DND-41 (cell line): Measurements from ENCODE around the gene ATXN7L2.

ENCODE experiments used
- ATAC-seq: fragments of 200-7000 bp; cut with Tn5 transposase; 3 replicates; pipeline ENCODE4 v1.9.1; 2021; ENCODE audit warnings: low read depth; ENCODE audit not compliant: insufficient read depth
- DNase-seq: peaks from one replicate; pipeline ENCODE4 v3.0.0-alpha.2; 2020
- H2AFZ ChIP-seq: 2 replicates; pipeline ENCODE4 v1.6.0; 2012; ENCODE audit warnings: low read depth, low read length
- H3K27ac ChIP-seq: 2 replicates; pipeline ENCODE4 v1.5.1; 2012; ENCODE audit warnings: low read length, inconsistent platforms
- H3K27me3 ChIP-seq: fragments of 200-600 bp; sonication (generic); 2 replicates; pipeline ENCODE4 v1.6.0; 2012; ENCODE audit warnings: low read length, mild to moderate bottlenecking, inconsistent platforms; ENCODE audit not compliant: insufficient read depth, poor library complexity
- H3K36me3 ChIP-seq: 2 replicates; pipeline ENCODE4 v1.5.1; 2012; ENCODE audit warnings: low read length, inconsistent platforms; ENCODE audit not compliant: insufficient read depth
- H3K4me1 ChIP-seq: 2 replicates; pipeline ENCODE4 v1.5.1; 2012; ENCODE audit warnings: mild to moderate bottlenecking, low read length; ENCODE audit not compliant: insufficient read depth
- H3K4me2 ChIP-seq: 2 replicates; pipeline ENCODE4 v1.6.0; 2012; ENCODE audit warnings: mild to moderate bottlenecking, moderate library complexity, low read length, inconsistent platforms; ENCODE audit not compliant: insufficient read depth
- H3K4me3 ChIP-seq, 2 experiments: fragments of 200-600 bp in 1 of 2; shearing (Covaris generic) in 1 of 2; 2 replicates each; pipeline ENCODE4 v1.5.1; 2012 to 2016; ENCODE audit warnings: inconsistent platforms in 2 of 2, low read length in 2 of 2, mild to moderate bottlenecking in 2 of 2, low read depth in 1 of 2, moderate library complexity in 1 of 2
- H3K79me2 ChIP-seq: 2 replicates; pipeline ENCODE4 v1.6.0; 2012; ENCODE audit warnings: low read length, inconsistent platforms; ENCODE audit not compliant: insufficient read depth
- H3K9ac ChIP-seq: 2 replicates; pipeline ENCODE4 v1.6.0; 2012; ENCODE audit warnings: low read depth, mild to moderate bottlenecking, inconsistent platforms, low read length, moderate library complexity
- H3K9me3 ChIP-seq: 2 replicates; pipeline ENCODE4 v1.5.1; 2012; ENCODE audit warnings: low read length, moderate library complexity, mild to moderate bottlenecking, inconsistent platforms; ENCODE audit not compliant: insufficient read depth, severe bottlenecking
- H4K20me1 ChIP-seq: 2 replicates; pipeline ENCODE4 v1.6.0; 2012; ENCODE audit warnings: low read length; ENCODE audit not compliant: insufficient read depth
- CTCF ChIP-seq: IDR thresholded peaks from 2 replicates; pipeline ENCODE4 v1.5.1; 2012; ENCODE audit warnings: borderline replicate concordance, low read length, moderate library complexity, mild to moderate bottlenecking; ENCODE audit not compliant: poor library complexity, severe bottlenecking; ENCODE audit errors: extremely low read depth
- EZH2 ChIP-seq: IDR thresholded peaks from 3 replicates; pipeline ENCODE4 v1.6.1; 2012; ENCODE audit warnings: borderline replicate concordance, low read depth, mild to moderate bottlenecking, moderate library complexity, low read length, inconsistent platforms; ENCODE audit not compliant: severe bottlenecking

The ATXN7L2 gene

GRCh38 chr1:109479901-109480300 lies 3.8 kb upstream of the ATXN7L2 start:
- Histone ChIP-seq H3K4me3 (no peak overlapping the region), H3K4me1 (peaks cover 15% of the 10 kb centered on the region), H3K27me3 (peaks cover 13% of the 10 kb centered on the region), H3K79me2 (peaks cover 8% of the 10 kb centered on the region), H3K9ac (no peak overlapping the region), H4K20me1 (no peaks in the 10 kb centered on the region), H3K9me3 (no peaks in the 10 kb centered on the region), H3K27ac (no peak overlapping the region), H2AFZ (no peak overlapping the region), H3K36me3 (no peaks in the 10 kb centered on the region), H3K4me2 (no peak overlapping the region)
- ATAC-seq: no peak
- no peak for DNase-seq
- TF ChIP-seq CTCF: no peak
- TF ChIP-seq EZH2: no peak

GRCh38 chr1:109481646-109482045 lies 2.1 kb upstream of the ATXN7L2 start:
- Histone ChIP-seq H3K4me2 (no peak overlapping the region), H3K79me2 (peaks cover 11% of the 10 kb centered on the region), H3K4me3 (no peak overlapping the region), H4K20me1 (no peaks in the 10 kb centered on the region), H3K27ac (no peak overlapping the region), H3K4me1 (peaks cover 29% of the 10 kb centered on the region), H2AFZ (no peak overlapping the region), H3K27me3 (peaks cover 11% of the 10 kb centered on the region), H3K9ac (no peak overlapping the region), H3K36me3 (no peaks in the 10 kb centered on the region), H3K9me3 (no peaks in the 10 kb centered on the region)
- TF ChIP-seq CTCF (no peak), EZH2 (no peak)
- ATAC-seq (no peak), DNase-seq (no peak)

- H2AFZ ChIP-seq: no peak overlapping the region
- no peak for TF ChIP-seq EZH2
- TF ChIP-seq CTCF: no peak
- DNase-seq (no peak), ATAC-seq (no peak)
- H3K4me2 ChIP-seq: no peak overlapping the region
- no peak overlapping the region for H3K9ac ChIP-seq
- H3K4me1 ChIP-seq: peaks cover 29% of the 10 kb centered on the region
- no peaks in the 10 kb centered on the region for H4K20me1 ChIP-seq
- no peaks in the 10 kb centered on the region for H3K9me3 ChIP-seq
- peaks cover 9% of the 10 kb centered on the region for H3K27me3 ChIP-seq
- no peak overlapping the region for H3K4me3 ChIP-seq
- peaks cover 11% of the 10 kb centered on the region for H3K79me2 ChIP-seq
- H3K27ac ChIP-seq: no peak overlapping the region
- H3K36me3 ChIP-seq: 0 out of 2 replicates have a peak, but pooled peaks cover 3% of the 10 kb centered on the region
Observed at GRCh38 chr1:109482242-109482641, 1.5 kb upstream of the ATXN7L2 start.

GRCh38 chr1:109482791-109483671 lies 674 bp upstream of the ATXN7L2 start:
- Histone ChIP-seq H3K27ac (peak overlapping the region; percentile 50), H3K79me2 (peaks cover 11% of the 10 kb centered on the region), H3K36me3 (peaks cover 9% of the 10 kb centered on the region), H3K9me3 (no peaks in the 10 kb centered on the region), H2AFZ (peak overlapping the region; percentile 100), H3K4me1 (peaks cover 29% of the 10 kb centered on the region), H3K4me2 (peak overlapping the region; percentile 99), H4K20me1 (no peaks in the 10 kb centered on the region), H3K4me3 (peak overlapping the region; percentile 63 to 93; a peak in 3 of 4 replicates), H3K9ac (peak overlapping the region; percentile 58), H3K27me3 (peaks cover 7% of the 10 kb centered on the region)
- TF ChIP-seq EZH2 (no peak), CTCF (peak; percentile 50)
- DNase-seq (no peak), ATAC-seq (peak; percentile 76)
